Measurements from ENCODE around the gene CSNK1D. TPM values are rescaled to one million over a fixed set of nuclear protein-coding genes. Genes with fewer than 3 reads are reported as not detected.
"Not testable (repeated sequence)": the region's sequence is repeated elsewhere in the genome, so short reads cannot be mapped to it uniquely, and the experiment has no call there.

Gene CSNK1D
- total RNA-seq, 2 donors from 2014 or later = 93.6 to 103 TPM

GRCh38 chr17:82262344-82262743, 11.2 kb downstream of the CSNK1D start:
- DNase-seq (ENCODE audit: low spot score) = no peak
- intact Hi-C loops (cut with DNase I) = no loop called here

GRCh38 chr17:82259972-82260961, 13.2 kb downstream of the CSNK1D start:
- DNase-seq (ENCODE audit: low spot score); intact Hi-C loops (cut with DNase I): not testable (repeated sequence)

DNA sequence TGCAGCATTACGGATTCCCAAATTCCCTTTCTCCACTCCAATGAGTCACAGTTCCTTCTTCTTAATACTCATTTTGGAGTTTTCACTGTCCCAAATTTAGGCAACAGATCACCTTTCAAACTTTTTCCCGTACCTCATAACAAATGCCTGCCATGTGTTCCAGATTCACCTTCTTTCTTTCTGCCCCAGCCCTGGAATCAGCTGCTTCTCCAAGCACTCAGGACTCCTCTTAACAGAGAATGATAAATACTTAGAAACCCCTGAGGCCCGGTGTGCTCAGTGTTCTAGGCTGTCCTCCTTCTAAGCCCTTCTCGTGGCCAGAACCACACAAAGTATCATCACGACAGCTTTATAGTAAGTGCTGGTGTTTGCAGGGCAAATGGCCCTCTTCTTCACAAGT, 14.9 kb downstream of the CSNK1D start:
- intact Hi-C loops (cut with DNase I) = no loop called here
- no peak for DNase-seq (ENCODE audit: low spot score)

DNA sequence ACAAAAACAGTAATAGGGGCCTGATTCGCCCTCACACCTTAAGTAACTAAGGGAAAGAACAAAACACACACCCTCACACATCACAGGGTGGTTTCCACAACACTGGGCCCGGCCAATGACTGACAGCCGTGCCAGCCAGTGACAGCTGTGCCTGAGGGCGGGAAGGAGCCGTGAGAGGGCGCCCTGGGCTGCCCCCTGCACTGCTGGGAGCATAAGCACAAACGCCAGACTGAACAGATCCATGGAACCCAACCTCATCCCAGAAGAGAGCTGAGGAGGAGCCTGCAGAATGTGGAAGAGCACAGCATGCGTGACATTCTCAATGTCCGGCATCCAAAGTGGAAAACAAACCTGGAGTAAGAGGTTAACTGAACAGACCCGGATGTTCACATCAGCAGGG, 16.0 kb downstream of the CSNK1D start:
- intact Hi-C loops (cut with DNase I) = no loop called here
- DNase-seq (ENCODE audit: low spot score) = no peak

DNA sequence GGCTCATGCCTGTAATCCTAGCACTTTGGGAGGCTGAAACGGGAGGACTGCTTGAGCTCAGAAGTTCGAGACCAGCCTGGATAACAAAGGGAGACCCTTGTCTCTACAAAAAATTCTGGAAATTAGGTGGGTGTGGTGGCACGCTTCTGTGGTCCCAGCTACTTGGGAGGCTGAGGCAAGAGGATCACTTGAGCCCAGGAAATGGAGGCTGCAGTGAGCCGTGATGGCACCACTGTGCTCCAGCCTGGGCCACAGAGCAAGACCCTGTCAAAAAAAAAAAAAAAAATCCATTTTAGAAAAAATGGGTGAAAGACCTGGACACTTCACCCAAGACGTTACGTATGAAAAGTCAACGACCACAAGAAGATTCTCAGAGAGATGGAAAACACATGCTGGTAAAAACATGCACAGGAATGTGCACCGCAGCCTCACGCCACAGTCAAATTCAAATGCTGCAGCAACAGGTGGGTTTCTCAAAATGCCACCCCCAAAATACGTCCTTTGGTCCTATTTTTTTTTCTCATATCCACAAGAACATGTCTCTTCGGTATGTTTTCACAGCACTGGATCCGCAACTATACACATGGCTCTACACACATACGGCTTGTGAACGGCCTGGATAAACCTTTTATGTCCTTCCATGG, 17.1 kb downstream of the CSNK1D start:
- no peak for DNase-seq (ENCODE audit: low spot score)
- intact Hi-C loops (cut with DNase I) = no loop called here

DNA sequence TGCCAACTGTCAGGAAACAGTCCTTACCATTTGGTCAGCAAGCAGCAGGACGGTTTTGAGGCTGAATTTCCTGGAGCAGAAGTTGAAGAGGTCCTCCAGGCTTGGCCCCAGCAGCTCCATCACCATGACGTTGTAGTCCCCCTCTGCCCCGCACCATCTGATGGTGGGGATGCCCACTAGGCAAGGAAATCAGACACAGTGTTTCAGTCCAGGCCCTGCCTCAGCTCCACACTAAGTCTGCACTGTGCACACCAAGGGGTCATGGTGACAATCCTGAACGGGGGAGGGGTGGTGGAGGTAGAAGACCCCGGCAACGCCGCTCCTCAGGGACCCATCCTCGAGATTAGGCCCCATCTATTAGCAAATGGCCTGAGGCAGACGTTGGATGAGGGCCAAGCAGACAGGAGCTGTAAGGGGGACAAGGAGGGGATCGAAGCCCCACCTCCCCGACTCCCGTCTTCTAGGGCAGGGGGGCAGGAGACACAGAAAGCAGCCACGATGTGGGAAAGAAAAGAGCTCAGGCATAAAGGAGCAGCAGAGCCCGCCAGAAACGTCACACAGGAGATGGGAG, 18.0 kb downstream of the CSNK1D start:
- DNase-seq (ENCODE audit: low spot score) = no peak
- intact Hi-C loops (cut with DNase I) = no loop called here

DNA sequence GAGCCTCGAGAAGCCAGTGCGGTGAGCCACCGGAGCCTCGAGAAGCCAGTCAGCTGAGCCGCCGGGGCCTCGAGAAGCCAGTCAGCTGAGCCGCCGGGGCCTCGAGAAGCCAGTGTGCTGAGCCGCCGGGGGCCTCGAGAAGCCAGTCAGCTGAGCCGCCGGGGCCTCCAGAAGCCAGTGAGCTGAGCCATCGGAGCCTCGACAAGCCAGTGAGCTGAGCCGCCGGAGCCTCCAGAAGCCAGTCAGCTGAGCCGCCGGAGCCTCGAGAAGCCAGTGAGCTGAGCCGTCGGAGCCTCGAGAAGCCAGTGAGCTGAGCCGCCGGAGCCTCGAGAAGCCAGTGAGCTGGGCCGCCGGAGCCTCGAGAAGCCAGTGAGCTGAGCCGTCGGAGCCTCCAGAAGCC, 18.8 kb downstream of the CSNK1D start:
- DNase-seq (ENCODE audit: low spot score) = not testable (repeated sequence)
- intact Hi-C loops (cut with DNase I) = loop anchor here in 1 of 2 donors (5.0 kb wide), 1 partner anchor 73 kb away; no protein-coding TSS in a partner anchor

- intact Hi-C loops (cut with DNase I) = loop anchor here in 1 of 2 donors (5.0 kb wide), 1 partner anchor 73 kb away; no protein-coding TSS in a partner anchor
- not testable (repeated sequence) for DNase-seq (ENCODE audit: low spot score)
These were observed 19.4 kb downstream of the CSNK1D start for GRCh38 chr17:82254096-82254495.

- intact Hi-C loops (cut with DNase I) = loop anchor here in 1 of 2 donors (5.0 kb wide), 1 partner anchor 74 kb away; no protein-coding TSS in a partner anchor
- no peak for DNase-seq (ENCODE audit: low spot score)
These were observed 20.3 kb downstream of the CSNK1D start for GRCh38 chr17:82253179-82253544.

GRCh38 chr17:82252511-82253178, 20.9 kb downstream of the CSNK1D start:
- no peak for DNase-seq (ENCODE audit: low spot score)
- intact Hi-C loops (cut with DNase I) = loop anchor here in 1 of 2 donors (5.0 kb wide), 1 partner anchor 75 kb away; no protein-coding TSS in a partner anchor

DNA sequence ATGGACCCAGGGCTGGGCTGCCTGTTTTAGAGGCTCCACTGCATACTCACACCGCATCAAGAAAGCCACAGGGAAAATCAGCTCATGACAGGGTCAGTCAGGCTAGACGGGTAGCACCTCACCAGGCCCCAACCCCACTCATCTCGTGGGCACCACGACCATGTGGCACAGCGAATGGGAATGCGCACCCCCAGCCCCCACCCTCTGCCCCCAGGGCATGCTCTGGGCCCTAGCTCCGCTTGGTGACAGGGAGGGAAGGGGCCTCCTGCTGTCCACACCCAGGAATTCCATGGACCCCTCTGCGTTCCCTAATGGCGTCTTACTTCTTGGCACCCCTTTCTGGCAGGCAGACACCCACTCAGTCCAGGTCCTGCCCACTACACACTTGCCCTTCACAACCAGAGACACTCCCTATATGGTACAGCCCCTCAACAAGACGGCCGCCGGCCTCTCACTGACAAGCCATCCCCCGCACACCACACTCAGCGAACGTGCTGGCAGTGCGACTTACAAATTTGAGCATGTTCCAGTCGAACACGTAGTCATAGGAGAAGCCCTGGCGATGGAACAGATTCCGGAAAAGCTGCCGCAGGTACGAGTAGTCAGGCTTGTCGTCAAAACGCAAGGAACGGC, 22.5 kb downstream of the CSNK1D start:
- DNase-seq (ENCODE audit: low spot score) = no peak

DNA sequence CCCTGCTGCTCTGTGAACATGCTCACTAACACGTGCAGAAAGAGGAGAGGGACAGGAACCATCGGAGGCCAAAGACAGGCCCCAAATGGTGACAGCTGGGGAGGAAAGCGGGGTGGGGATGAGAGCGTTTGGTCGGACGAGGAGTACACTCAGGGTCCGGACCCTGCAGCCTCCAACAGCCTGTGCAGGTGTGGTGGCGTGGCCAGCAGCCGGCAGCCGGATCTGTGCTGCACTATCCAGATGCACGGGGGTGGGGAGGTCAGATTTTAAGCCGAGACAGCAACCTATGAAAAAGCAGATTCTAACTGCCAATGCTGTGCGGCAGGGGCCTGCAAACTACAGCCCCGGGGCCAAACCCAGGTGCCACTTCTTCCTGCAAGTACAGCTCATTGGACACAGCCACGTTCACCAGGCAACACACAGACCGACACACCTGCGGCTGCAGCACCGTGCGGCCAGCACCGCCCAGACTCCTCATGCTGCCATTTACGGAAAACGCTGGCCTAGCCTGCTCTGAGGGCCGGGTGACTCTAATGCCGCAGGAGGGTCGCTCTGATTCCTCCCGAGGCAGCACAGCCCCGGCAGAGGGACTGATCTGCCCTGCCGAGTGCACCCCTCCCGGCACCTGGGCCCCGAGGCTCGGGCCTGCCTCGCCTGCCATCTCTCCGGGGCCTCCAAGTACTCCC, 23.5 kb downstream of the CSNK1D start:
- DNase-seq (ENCODE audit: low spot score) = no peak
- intact Hi-C loops (cut with DNase I) = loop anchor here (2.0 to 5.0 kb wide), 2 partner anchors 15 to 77 kb away; no protein-coding TSS in a partner anchor

More for the DNA sequence above, 22.5 kb downstream of the CSNK1D start:
- intact Hi-C loops (cut with DNase I) = loop anchor here in 1 of 2 donors (5.0 kb wide), 1 partner anchor 76 kb away; no protein-coding TSS in a partner anchor

DNA sequence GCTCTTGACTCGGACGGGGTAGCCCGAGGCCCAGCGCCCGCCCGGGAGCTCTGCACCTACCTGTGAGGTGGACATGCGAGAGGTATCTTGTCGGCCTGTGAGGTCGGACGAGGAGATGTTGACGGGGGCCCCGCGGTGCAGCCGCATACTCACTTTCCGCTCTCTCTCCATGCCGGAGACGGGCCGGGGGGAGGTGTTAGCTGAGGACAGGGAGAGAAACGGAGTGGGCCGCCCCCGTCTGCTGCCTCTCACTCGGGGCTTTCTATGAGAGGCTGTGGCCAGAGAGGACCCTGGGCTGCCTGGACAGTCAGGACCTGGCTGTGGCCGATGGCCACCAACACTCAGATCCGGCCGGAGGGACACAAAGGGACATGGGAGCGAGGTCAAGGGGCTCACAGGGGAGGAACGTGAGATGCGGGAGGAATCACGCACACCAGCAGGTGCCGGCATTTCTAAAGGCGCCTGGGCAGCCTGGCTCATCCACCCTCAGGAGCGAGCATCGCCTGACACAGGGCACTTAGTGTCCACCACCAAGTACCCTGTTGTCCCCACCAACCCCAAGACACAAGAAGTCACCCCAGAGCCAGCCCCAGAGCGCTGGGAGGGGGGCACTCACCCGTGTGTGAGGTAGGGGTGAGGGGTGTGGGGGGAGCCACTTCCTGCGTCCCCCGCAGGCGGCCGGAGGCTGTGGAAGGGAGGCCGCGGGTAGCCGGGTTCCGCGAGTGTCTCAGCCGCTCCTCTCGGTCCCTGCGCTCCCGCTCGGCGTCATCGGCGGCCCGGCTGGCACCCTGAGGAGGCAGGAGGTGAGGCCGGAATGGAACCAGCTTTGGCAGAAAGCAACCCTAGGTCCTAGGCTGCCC, 24.5 kb downstream of the CSNK1D start:
- intact Hi-C loops (cut with DNase I) = loop anchor here in 1 of 2 donors (2.0 kb wide), 1 partner anchor 16 kb away; no protein-coding TSS in a partner anchor
- no peak for DNase-seq (ENCODE audit: low spot score)

GRCh38 chr17:82247856-82248671, 25.4 kb downstream of the CSNK1D start:
- DNase-seq (ENCODE audit: low spot score) = no peak
- intact Hi-C loops (cut with DNase I) = loop anchor here in 1 of 2 donors (2.0 kb wide), 1 partner anchor 17 kb away; no protein-coding TSS in a partner anchor

DNA sequence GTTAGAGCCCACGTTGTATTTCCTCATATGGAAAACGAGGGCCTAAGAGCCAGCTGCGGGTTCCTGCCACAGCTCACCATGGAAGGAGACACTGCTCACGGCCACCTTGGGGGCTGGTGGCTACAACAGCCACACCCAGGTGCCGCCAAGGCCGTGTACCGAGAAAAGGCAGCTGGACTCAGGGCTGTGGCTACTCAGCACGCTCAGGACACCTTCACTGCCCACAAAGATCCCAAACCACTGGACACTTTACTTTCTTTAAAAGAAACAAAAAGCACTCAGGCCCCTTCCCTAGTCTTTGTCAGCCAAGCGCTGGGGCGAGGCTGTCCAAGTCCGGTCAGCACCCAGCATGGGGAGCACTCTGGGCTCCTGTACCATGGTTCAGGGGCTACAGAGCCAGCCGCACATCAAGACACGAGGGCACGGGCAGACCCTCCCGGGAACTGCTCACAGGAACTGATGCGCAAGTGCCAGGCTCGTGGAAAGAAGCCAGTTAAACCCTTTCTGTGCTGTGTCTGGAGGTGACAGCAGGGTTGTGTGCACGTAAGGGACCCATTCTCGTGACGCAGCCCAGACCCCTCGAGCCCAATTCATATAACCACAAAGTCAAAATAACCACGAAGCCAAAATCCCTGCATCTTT, 26.2 kb downstream of the CSNK1D start:
- intact Hi-C loops (cut with DNase I) = no loop called here
- no peak for DNase-seq (ENCODE audit: low spot score)

All from posterior vena cava (tissue), 2 donors.